Right ventricle myocardium superior (tissue), 1 donor: Measurements from ENCODE around the gene MINDY2. TPM values are rescaled to one million over a fixed set of nuclear protein-coding genes. Genes with fewer than 3 reads are reported as not detected.
"Not testable (repeated sequence)": the region's sequence is repeated elsewhere in the genome, so short reads cannot be mapped to it uniquely, and the experiment has no call there.

Source experiments
- ATAC-seq: fragments of 200-7000 bp; cut with Tn5 transposase; one replicate; pipeline ENCODE4 v1.9.1; 2020; ENCODE audit warnings: mild to moderate bottlenecking; ENCODE audit not compliant: poor library complexity
- DNase-seq: peaks from one replicate; pipeline ENCODE4 v3.0.0-alpha.2; 2020
- intact Hi-C: fragments of 100-400 bp; cut with DNase I; formaldehyde crosslinking; loops from one replicate; pipeline ENCODE4 v1.11.2; 2022
- total RNA-seq: library from RNA; stranded (reverse); fragmentation: NEBNext Ultra II Directional; extraction: Animal tissue kit (Norgen Biotek cat#: 25700); gene quantifications from one replicate; pipeline ENCODE4 v1.2.1, GENCODE V29; 2021
- donor health status: DM: no; HTN: yes; CAD: no; lungs with severe emphysema.

The MINDY2 gene
- total RNA-seq, 1 donor from 2014 or later: 40.3 TPM

GRCh38 chr15:58748852-58749531, 22.1 kb upstream of the MINDY2 start:
- ATAC-seq: peak; percentile 57
- intact Hi-C loops: loop anchor here (10.0 kb wide), 2 partner anchors 74 to 484 kb away; no protein-coding TSS in a partner anchor
- peak; percentile 75 for DNase-seq

GRCh38 chr15:58749532-58750337, 21.4 kb upstream of the MINDY2 start, which contains the start of gene ADAM10:
ADAM10 (minus strand) TSS chr15:58749707; CDS start chr15:58749534, 173 bp downstream.
- ATAC-seq: peak; percentile 98
- intact Hi-C loops: loop anchor here (10.0 kb wide), 2 partner anchors 75 to 485 kb away; no protein-coding TSS in a partner anchor
- DNase-seq: peak; percentile 99

GRCh38 chr15:58752716-58753115, 18.4 kb upstream of the MINDY2 start:
- intact Hi-C loops: no loop called here
- DNase-seq (no peak), ATAC-seq (no peak)

- intact Hi-C loops: no loop called here
- DNase-seq (no peak), ATAC-seq (no peak)
Observed at GRCh38 chr15:58755350-58755749, 15.8 kb upstream of the MINDY2 start.

GRCh38 chr15:58755956-58756355, 15.1 kb upstream of the MINDY2 start:
- DNase-seq: no peak
- ATAC-seq: no peak

GRCh38 chr15:58758141-58758540, 13.0 kb upstream of the MINDY2 start:
- intact Hi-C loops: no loop called here
- no peak for DNase-seq
- ATAC-seq: peak; percentile 46

More at GRCh38 chr15:58755956-58756355, 15.1 kb upstream of the MINDY2 start:
- intact Hi-C loops: no loop called here

GRCh38 chr15:58760385-58761009, 10.6 kb upstream of the MINDY2 start:
- intact Hi-C loops: loop anchor here (10.0 kb wide), 1 partner anchor 526 kb away; no protein-coding TSS in a partner anchor
- DNase-seq (no peak), ATAC-seq (no peak)

- ATAC-seq (no peak), DNase-seq (no peak)
- intact Hi-C loops: loop anchor here (10.0 kb wide), 1 partner anchor 526 kb away; no protein-coding TSS in a partner anchor
Observed at GRCh38 chr15:58761010-58761388, 10.1 kb upstream of the MINDY2 start.

GRCh38 chr15:58762285-58762684, 8.8 kb upstream of the MINDY2 start:
- DNase-seq (no peak), ATAC-seq (no peak)
- intact Hi-C loops: loop anchor here (10.0 kb wide), 1 partner anchor 527 kb away; no protein-coding TSS in a partner anchor

GRCh38 chr15:58762731-58763130, 8.4 kb upstream of the MINDY2 start:
- ATAC-seq: no peak
- intact Hi-C loops: loop anchor here (10.0 kb wide), 1 partner anchor 528 kb away; no protein-coding TSS in a partner anchor

GRCh38 chr15:58764468-58764867, 6.6 kb upstream of the MINDY2 start:
- ATAC-seq (no peak), DNase-seq (no peak)
- intact Hi-C loops: loop anchor here (10.0 kb wide), 1 partner anchor 530 kb away; no protein-coding TSS in a partner anchor

More at GRCh38 chr15:58762731-58763130, 8.4 kb upstream of the MINDY2 start:
- no peak for DNase-seq

GRCh38 chr15:58766290-58766689, 4.8 kb upstream of the MINDY2 start:
- intact Hi-C loops: loop anchor here (10.0 kb wide), 1 partner anchor 531 kb away; no protein-coding TSS in a partner anchor
- no peak for DNase-seq
- ATAC-seq: no peak

GRCh38 chr15:58768601-58769004, 2.5 kb upstream of the MINDY2 start:
- not testable (repeated sequence) for ATAC-seq, DNase-seq
- intact Hi-C loops: loop anchor here (10.0 kb wide), 1 partner anchor 534 kb away; no protein-coding TSS in a partner anchor

GRCh38 chr15:58770519-58770856, 614 bp upstream of the MINDY2 start:
- ATAC-seq (peak; percentile 22), DNase-seq (no peak)
- intact Hi-C loops: no loop called here

- peak; percentile 67 for DNase-seq
- intact Hi-C loops: no loop called here
- peak; percentile 40 for ATAC-seq
Observed at GRCh38 chr15:58771621-58772250, 634 bp downstream of the MINDY2 start.

GRCh38 chr15:58773024-58773423, 1.9 kb downstream of the MINDY2 start:
- intact Hi-C loops: no loop called here
- ATAC-seq: no peak
- DNase-seq: no peak

- intact Hi-C loops: no loop called here
- no peak for DNase-seq
Observed at GRCh38 chr15:58775402-58775801, 4.3 kb downstream of the MINDY2 start.

GRCh38 chr15:58777107-58777506, 6.0 kb downstream of the MINDY2 start:
- DNase-seq (no peak), ATAC-seq (no peak)
- intact Hi-C loops: no loop called here

More at GRCh38 chr15:58775402-58775801, 4.3 kb downstream of the MINDY2 start:
- no peak for ATAC-seq
